ENCODE measurements around the gene CRLF2.

The CRLF2 gene

DNA sequence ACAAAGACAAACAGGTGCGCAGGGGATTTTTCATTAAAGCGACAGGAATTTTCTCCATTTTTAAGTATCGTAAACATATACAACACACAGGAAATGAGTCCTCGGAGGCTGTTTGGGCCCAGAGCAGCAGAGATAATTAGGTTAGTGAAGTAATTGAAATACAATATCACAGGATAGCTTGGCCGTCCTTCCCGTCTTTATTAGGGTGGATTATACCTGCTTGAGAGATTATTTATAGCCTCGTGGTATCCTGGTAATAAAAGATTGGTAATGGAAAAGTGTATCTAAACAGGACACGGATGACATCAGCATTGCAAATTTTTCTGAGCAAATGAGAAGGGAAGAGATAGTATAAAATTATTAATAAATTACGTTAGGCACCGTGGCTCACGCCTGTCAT lies 68.2 kb downstream of the CRLF2 start:
- no peak for TF ChIP-seq EZH2phosphoT487 (IDR thresholded peaks at IDR 0.05; ENCODE audit: borderline replicate concordance)
- TF ChIP-seq, protein P1, sequence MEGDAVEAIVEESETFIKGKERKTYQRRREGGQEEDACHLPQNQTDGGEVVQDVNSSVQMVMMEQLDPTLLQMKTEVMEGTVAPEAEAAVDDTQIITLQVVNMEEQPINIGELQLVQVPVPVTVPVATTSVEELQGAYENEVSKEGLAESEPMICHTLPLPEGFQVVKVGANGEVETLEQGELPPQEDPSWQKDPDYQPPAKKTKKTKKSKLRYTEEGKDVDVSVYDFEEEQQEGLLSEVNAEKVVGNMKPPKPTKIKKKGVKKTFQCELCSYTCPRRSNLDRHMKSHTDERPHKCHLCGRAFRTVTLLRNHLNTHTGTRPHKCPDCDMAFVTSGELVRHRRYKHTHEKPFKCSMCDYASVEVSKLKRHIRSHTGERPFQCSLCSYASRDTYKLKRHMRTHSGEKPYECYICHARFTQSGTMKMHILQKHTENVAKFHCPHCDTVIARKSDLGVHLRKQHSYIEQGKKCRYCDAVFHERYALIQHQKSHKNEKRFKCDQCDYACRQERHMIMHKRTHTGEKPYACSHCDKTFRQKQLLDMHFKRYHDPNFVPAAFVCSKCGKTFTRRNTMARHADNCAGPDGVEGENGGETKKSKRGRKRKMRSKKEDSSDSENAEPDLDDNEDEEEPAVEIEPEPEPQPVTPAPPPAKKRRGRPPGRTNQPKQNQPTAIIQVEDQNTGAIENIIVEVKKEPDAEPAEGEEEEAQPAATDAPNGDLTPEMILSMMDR (conservative IDR thresholded peaks at IDR 0.05; ENCODE audit: low read length) = no peak
- Histone ChIP-seq H3K4me2 (ENCODE audit: low read depth, low read length, poor library complexity, severe bottlenecking) (no peak overlapping the region), H3K4me1 (ENCODE audit: insufficient read depth, low read length, poor library complexity, severe bottlenecking) (no peaks in the 10 kb centered on the region), H3K4me3 (ENCODE audit: low read length, poor library complexity, severe bottlenecking) (no peak overlapping the region), H3K79me2 (ENCODE audit: insufficient read depth, low read length) (no peaks in the 10 kb centered on the region), H3F3A (ENCODE audit: low read depth) (no peaks in the 10 kb centered on the region), H4K20me1 (ENCODE audit: insufficient read depth, low read length, poor library complexity, severe bottlenecking) (no peaks in the 10 kb centered on the region), H3K27me3 (ENCODE audit: insufficient read depth, low read length, poor library complexity, severe bottlenecking) (no peaks in the 10 kb centered on the region), H3K9me3 (ENCODE audit: insufficient read depth, low read depth, low read length) (no peaks in the 10 kb centered on the region), H3K9me2 (replicated peaks; ENCODE audit: low read depth, low read length) (no peaks in the 10 kb centered on the region), H2AFZ (ENCODE audit: low read length) (no peak overlapping the region), H3K36me3 (ENCODE audit: insufficient read depth, low read length) (no peaks in the 10 kb centered on the region), H3K9ac (ENCODE audit: low read depth, low read length, poor library complexity, severe bottlenecking) (no peak overlapping the region)

Data from Loucy (cell line).